Measurements from ENCODE around the gene B4GALT5. TPM values are rescaled to one million over a fixed set of nuclear protein-coding genes. Genes with fewer than 3 reads are reported as not detected.

B4GALT5 gene
- polyA plus RNA-seq, 1 donor (not counting 4 experiments of a cell fraction or from before 2014, with no cell fraction given) = 23.5 TPM

- no peak for FAIRE-seq
These were observed 37.1 kb upstream of the B4GALT5 start for GRCh38 chr20:49750611-49751396.

DNA sequence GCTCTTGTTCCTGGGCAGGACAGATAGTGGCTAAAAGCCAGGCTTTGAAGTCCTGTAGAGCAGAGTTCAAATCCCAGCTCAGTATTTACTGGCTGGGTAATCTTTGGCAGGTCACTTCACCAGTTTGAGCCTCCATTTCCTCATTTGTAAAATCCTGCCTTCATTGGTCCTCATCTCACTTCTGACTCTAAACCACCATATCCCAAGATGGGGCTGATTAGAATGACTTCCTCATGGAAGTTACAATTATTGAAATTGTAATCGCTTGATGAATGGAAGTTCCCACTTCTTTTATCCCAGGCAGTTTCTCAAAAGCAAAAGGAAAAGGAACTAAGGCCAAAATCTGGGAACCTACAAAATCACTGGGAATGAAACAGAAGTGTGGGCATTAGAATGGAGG lies 35.9 kb upstream of the B4GALT5 start:
- no peaks in the 10 kb centered on the region for H3K27me3 ChIP-seq (ENCODE audit: control insufficient read depth, extremely low read depth, insufficient read depth, low read length)
- H3K9me3 ChIP-seq (ENCODE audit: control insufficient read depth, low read depth, low read length) = no peaks in the 10 kb centered on the region
- H4K20me1 ChIP-seq (ENCODE audit: control insufficient read depth, extremely low read depth, insufficient read depth, low read length) = no peaks in the 10 kb centered on the region
- no peak overlapping the region for H3K4me2 ChIP-seq (ENCODE audit: control insufficient read depth, extremely low read depth, insufficient read depth, low read depth, low read length)
- no peaks in the 10 kb centered on the region for H3K4me1 ChIP-seq (ENCODE audit: control insufficient read depth, extremely low read depth, insufficient read depth, low read length)
- FAIRE-seq (no peak), DNase-seq (ENCODE audit: low read depth, low spot score) (no peak)
- no peak overlapping the region for H2AFZ ChIP-seq (ENCODE audit: control insufficient read depth, low read length)
- H3K27ac ChIP-seq (ENCODE audit: control insufficient read depth, insufficient read depth, low read length) = no peak overlapping the region
- H3K79me2 ChIP-seq (ENCODE audit: control insufficient read depth, insufficient read depth, low read length) = no peaks in the 10 kb centered on the region
- dilution Hi-C loops (cut with MboI; ENCODE audit: extremely low pct_ligation_motif_present, low sequenced_read_pairs) = no loop called here
- no peaks in the 10 kb centered on the region for H3K9me1 ChIP-seq (ENCODE audit: control insufficient read depth, extremely low read depth, insufficient read depth, low read length)
- no peak overlapping the region for H3K4me3 ChIP-seq (ENCODE audit: control insufficient read depth in 2 of 3, extremely low read depth in 1 of 3, insufficient read depth in 2 of 3, low read depth in 1 of 3, low read length in 3 of 3)
- no peaks in the 10 kb centered on the region for H3K36me3 ChIP-seq (ENCODE audit: control insufficient read depth in 2 of 2, extremely low read depth in 1 of 2, insufficient read depth in 2 of 2, low read length in 2 of 2)
- TF ChIP-seq, protein P1, sequence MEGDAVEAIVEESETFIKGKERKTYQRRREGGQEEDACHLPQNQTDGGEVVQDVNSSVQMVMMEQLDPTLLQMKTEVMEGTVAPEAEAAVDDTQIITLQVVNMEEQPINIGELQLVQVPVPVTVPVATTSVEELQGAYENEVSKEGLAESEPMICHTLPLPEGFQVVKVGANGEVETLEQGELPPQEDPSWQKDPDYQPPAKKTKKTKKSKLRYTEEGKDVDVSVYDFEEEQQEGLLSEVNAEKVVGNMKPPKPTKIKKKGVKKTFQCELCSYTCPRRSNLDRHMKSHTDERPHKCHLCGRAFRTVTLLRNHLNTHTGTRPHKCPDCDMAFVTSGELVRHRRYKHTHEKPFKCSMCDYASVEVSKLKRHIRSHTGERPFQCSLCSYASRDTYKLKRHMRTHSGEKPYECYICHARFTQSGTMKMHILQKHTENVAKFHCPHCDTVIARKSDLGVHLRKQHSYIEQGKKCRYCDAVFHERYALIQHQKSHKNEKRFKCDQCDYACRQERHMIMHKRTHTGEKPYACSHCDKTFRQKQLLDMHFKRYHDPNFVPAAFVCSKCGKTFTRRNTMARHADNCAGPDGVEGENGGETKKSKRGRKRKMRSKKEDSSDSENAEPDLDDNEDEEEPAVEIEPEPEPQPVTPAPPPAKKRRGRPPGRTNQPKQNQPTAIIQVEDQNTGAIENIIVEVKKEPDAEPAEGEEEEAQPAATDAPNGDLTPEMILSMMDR (optimal IDR thresholded peaks at IDR 0.05 in 1 of 3, IDR thresholded peaks at IDR 0.05 in 1 of 3, conservative IDR thresholded peaks at IDR 0.05 in 1 of 3; ENCODE audit: extremely low read depth in 1 of 3, insufficient read depth in 2 of 3, low read length in 3 of 3) = no peak
- TF ChIP-seq EZH2 (IDR thresholded peaks at IDR 0.05; ENCODE audit: low read length) = no peak
- no peak overlapping the region for H3K9ac ChIP-seq (ENCODE audit: control insufficient read depth, extremely low read depth, insufficient read depth, low read length)

More at GRCh38 chr20:49750611-49751396, 37.1 kb upstream of the B4GALT5 start:
- dilution Hi-C loops (cut with MboI; ENCODE audit: extremely low pct_ligation_motif_present, low sequenced_read_pairs) = no loop called here
- Histone ChIP-seq H3K4me1 (ENCODE audit: control insufficient read depth, extremely low read depth, insufficient read depth, low read length) (no peaks in the 10 kb centered on the region), H4K20me1 (ENCODE audit: control insufficient read depth, extremely low read depth, insufficient read depth, low read length) (no peaks in the 10 kb centered on the region), H3K4me2 (ENCODE audit: control insufficient read depth, extremely low read depth, insufficient read depth, low read depth, low read length) (no peak overlapping the region), H2AFZ (ENCODE audit: control insufficient read depth, low read length) (no peak overlapping the region), H3K36me3 (ENCODE audit: control insufficient read depth in 2 of 2, extremely low read depth in 1 of 2, insufficient read depth in 2 of 2, low read length in 2 of 2) (no peaks in the 10 kb centered on the region), H3K9me1 (ENCODE audit: control insufficient read depth, extremely low read depth, insufficient read depth, low read length) (no peaks in the 10 kb centered on the region), H3K27ac (ENCODE audit: control insufficient read depth, insufficient read depth, low read length) (no peak overlapping the region), H3K27me3 (ENCODE audit: control insufficient read depth, extremely low read depth, insufficient read depth, low read length) (no peaks in the 10 kb centered on the region), H3K4me3 (ENCODE audit: control insufficient read depth in 2 of 3, extremely low read depth in 1 of 3, insufficient read depth in 2 of 3, low read depth in 1 of 3, low read length in 3 of 3) (no peak overlapping the region), H3K9me3 (ENCODE audit: control insufficient read depth, low read depth, low read length) (no peaks in the 10 kb centered on the region), H3K9ac (ENCODE audit: control insufficient read depth, extremely low read depth, insufficient read depth, low read length) (no peak overlapping the region), H3K79me2 (ENCODE audit: control insufficient read depth, insufficient read depth, low read length) (no peaks in the 10 kb centered on the region)
- no peak for DNase-seq (ENCODE audit: low read depth, low spot score)
- TF ChIP-seq EZH2 (IDR thresholded peaks at IDR 0.05; ENCODE audit: low read length) = no peak
- TF ChIP-seq, protein P1 (optimal IDR thresholded peaks at IDR 0.05 in 1 of 3, IDR thresholded peaks at IDR 0.05 in 1 of 3, conservative IDR thresholded peaks at IDR 0.05 in 1 of 3; ENCODE audit: extremely low read depth in 1 of 3, insufficient read depth in 2 of 3, low read length in 3 of 3) = no peak
